ACC112 (cell line): ENCODE results near the gene HOXA13.

ENCODE experiments used
- H2AFZ ChIP-seq: fragments of 200-600 bp; sonication (generic); one replicate; pipeline ENCODE4 v1.6.0; 2017; ENCODE audit warnings: antibody characterized with exemption, low read length; ENCODE audit not compliant: unreplicated experiment
- H3K27ac ChIP-seq: fragments of 200-600 bp; sonication (generic); 2 replicates; pipeline ENCODE4 v1.5.1; 2014; ENCODE audit warnings: low read depth, mild to moderate bottlenecking, antibody characterized with exemption, low read length, moderate library complexity
- H3K27me3 ChIP-seq: fragments of 200-600 bp; sonication (generic); 2 replicates; pipeline ENCODE4 v1.6.1; 2014; ENCODE audit warnings: mild to moderate bottlenecking, antibody characterized with exemption, low read length, moderate library complexity, mixed read lengths; ENCODE audit not compliant: insufficient read depth
- H3K36me3 ChIP-seq: fragments of 200-600 bp; sonication (generic); 2 replicates; pipeline ENCODE4 v1.6.1; 2016; ENCODE audit warnings: mild to moderate bottlenecking, antibody characterized with exemption, low read length, moderate library complexity, mixed read lengths; ENCODE audit not compliant: insufficient read depth
- H3K4me1 ChIP-seq: fragments of 200-600 bp; sonication (generic); one replicate; pipeline ENCODE4 v1.6.1; 2016; ENCODE audit warnings: low read length, mixed read lengths; ENCODE audit not compliant: insufficient read depth, unreplicated experiment, control insufficient read depth
- H3K4me3 ChIP-seq: fragments of 200-600 bp; sonication (generic); 2 replicates; pipeline ENCODE4 v1.5.1; 2014; ENCODE audit warnings: mild to moderate bottlenecking, low read depth, low read length
- H3K79me2 ChIP-seq: fragments of 200-600 bp; sonication (generic); one replicate; pipeline ENCODE4 v1.6.0; 2016; ENCODE audit warnings: low read length; ENCODE audit not compliant: control insufficient read depth, unreplicated experiment, insufficient read depth

Gene HOXA13

DNA sequence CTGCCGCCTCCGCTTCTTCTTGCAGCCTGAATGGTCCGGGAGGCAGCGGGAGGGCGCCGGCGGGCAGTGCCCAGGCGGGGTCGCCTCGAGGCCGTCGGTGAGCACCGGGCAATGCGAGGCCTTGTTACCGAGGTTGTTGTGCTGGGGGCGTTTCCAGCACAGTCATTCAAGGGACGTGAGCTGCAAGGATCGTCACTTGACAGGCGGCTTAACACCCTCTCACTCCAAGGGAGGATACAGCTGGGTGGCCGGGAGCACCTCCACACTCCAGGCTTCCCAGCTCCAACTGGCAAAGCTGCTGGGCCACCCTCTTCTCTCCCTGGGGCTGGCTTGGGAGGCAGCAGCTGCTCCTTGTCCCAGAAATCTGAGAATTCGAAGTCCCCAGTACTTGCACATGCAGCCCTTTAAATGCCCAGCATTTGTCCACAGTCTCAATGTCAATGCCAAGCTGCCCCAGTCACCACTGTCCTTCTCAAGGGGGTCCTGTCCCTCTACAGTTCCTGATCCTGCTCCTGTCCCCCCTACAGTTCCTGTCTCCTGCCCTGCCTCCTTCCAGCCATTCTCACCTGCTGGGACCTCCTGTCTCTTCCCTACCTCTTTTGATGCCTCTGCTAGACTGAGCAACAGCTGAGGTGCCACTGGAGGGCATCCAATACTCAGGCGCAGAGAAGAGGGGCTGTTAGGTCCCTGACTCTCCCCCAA is 10.4 kb downstream of the HOXA13 start:
- Histone ChIP-seq H2AFZ (no peak overlapping the region), H3K27ac (no peak overlapping the region), H3K4me1 (no peaks in the 10 kb centered on the region), H3K36me3 (no peaks in the 10 kb centered on the region), H3K79me2 (no peaks in the 10 kb centered on the region), H3K27me3 (peaks cover 100% of the 10 kb centered on the region), H3K4me3 (no peak overlapping the region)

DNA sequence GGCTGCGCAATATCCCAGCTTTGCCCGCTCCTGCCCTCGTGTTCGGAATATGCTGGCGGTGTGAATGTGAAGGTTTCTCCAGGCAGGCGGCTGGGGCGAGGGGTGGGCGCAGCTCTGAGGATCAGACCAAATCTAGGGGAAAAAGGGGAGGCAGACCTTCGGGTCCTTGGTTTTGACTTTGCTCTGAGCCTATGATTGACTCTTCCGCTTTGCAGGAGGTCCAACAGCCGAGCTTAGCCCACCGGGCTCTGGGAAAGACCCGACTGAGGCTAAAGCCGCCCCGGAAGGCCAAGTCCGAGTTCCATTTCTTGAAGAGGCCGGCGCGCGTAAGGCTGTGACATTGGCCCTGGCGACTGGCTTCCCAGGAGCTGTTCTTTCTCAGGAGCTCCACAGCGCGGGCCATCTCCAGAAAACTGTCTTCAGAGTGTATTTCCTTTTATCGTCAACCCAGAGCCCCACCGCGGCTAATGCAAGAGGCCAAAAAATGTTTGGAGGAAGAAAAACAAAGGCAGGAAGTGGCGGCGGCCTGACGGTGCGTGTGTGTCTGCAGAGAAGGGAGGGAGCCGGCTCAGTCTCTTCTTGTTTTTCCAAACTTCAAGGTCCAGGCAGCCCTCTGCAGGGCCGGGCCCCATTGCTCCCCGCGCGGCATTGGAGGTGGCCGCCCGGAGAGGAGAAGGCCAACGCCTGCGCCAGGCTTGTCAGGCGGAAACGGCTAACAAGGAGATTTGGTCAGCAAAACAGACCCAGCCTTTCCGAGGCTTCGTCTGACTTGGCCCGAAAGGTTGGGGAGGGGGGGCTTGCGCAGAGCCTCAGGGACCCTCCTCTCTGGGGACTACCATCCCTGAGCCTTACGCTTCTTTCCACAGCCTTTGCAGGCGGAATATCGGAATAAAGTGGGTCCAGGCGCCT is 11.3 kb downstream of the HOXA13 start:
- Histone ChIP-seq H3K4me3 (no peak overlapping the region), H3K79me2 (no peaks in the 10 kb centered on the region), H3K36me3 (no peaks in the 10 kb centered on the region), H2AFZ (no peak overlapping the region), H3K4me1 (no peaks in the 10 kb centered on the region), H3K27ac (no peak overlapping the region), H3K27me3 (peaks cover 98% of the 10 kb centered on the region)

DNA sequence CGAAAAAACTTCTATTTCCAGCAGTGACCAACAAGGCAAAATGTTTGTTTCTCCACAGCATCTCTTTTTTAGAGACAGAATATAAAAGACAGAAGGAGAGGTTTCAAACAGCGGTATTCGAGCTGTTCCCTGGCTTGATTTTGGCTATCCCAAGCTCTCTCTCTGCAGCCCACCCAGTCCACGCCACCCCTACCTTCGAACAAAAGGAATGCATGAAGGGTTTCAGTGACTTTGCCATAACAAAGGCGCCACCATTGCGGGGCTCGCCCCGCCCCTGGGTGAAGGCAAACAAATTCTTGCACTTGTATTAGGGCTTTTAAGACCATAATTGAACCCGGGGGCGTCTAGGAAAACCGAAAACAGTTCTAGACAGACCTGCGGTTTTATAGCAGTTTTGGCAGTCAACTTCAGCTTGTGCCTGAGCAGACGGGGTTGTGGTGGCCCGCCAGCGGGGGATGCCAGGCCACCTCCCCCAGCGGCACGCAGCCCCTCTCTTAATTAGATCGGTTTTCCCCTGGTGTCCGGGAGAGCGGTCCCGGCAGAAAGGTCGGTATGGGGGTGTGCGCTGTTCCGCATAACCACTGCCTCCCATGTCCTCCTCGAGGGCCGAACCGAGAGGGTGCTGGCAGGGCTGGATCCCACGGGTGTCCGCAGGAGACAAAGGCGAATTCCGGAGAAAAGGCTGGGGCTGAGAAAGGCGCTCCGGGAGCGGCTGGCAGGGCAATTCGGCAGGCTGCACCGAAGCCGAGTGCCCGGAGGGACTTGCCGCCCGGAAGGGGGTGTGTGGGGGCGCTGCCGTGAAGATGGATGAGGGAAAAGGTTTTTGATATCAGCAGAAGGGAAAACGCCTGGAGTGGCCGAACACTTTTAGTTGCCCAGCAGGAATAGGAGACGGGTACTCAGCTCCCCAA is 12.2 kb downstream of the HOXA13 start:
- Histone ChIP-seq H3K27ac (no peak overlapping the region), H3K27me3 (peaks cover 98% of the 10 kb centered on the region), H3K4me1 (no peaks in the 10 kb centered on the region)

DNA sequence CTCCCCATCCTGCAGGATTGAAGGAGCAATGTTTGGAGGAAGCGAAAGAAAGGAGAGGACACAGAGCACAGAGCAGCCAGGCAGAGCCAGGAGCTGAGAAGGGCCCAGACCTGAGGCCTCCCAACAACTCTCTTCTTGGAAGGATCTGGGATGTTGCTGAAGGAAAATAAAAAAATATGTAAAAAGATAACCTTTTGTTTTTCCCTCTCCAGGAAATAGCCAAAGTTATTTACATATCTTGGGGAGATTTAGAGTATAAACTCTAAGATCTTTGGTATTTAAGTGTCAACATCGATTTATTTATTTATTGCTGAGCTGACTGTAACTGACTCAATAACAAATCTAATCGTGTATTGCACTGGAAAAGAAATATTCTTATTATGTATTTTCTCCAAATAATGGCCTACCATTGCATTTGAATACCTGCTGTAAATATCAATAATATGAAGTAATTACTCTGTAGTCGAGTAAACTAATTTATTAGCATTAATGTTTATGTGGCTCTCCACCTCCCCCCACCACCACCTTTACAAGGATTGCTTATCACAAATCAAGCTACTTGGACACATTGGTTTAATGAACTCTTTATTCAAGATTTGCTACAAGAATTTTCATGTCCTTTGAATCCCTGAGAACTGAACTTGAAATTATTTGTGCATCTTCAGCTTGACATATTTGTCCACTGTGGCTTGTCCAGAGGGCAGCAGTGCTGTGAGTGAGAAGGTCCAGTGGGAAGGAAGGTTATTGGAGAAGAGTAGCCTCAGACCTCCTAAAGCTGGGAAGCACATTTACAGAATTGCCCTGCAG is 13.0 kb downstream of the HOXA13 start:
- H2AFZ ChIP-seq = no peak overlapping the region
- H3K36me3 ChIP-seq = no peaks in the 10 kb centered on the region
- peaks cover 98% of the 10 kb centered on the region for H3K27me3 ChIP-seq
- no peaks in the 10 kb centered on the region for H3K4me1 ChIP-seq
- no peak overlapping the region for H3K27ac ChIP-seq
- H3K79me2 ChIP-seq = no peaks in the 10 kb centered on the region
- H3K4me3 ChIP-seq = no peak overlapping the region

More for the DNA sequence above, 12.2 kb downstream of the HOXA13 start:
- no peaks in the 10 kb centered on the region for H3K36me3 ChIP-seq
- H3K79me2 ChIP-seq = no peaks in the 10 kb centered on the region
- H2AFZ ChIP-seq = no peak overlapping the region
- H3K4me3 ChIP-seq = no peak overlapping the region

DNA sequence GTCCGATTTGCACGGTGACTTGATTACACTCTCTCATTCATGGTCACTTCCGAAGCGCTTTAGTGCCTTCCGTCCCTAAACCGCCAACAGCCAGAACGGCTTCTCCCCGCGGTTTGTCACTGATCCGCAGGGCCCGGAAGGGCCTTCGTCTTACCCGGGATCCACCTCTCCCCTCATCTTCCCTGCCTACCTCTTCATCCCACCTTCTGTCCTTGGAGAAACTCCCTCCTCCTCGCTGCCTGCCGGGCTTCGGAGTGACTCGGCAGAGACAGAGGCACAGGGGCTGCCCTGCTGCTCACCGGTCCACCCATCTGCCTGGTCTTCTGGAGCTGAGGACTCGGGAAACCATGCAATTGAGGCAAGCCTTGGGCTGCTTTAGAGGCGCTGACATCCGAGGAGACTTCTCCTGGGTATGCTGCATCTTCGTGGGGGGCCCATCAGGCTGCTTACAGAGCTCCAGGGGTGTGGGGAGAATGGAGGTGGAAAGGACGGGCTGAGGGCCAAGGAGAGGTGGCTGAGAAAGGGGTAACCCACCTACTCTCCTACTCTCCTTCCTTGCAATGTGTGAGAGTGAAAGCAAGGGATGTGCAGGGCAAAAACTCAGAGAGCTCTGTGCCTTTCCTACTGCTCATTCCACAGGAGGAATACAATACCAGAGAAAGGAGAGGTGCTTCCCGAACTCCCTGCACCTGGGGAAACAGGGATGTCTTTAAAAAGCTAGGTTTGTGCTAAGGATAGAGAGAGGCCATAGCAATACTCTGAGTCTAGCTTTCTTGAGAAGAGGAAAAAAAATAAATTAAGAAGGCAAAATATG is 13.8 kb downstream of the HOXA13 start:
- H3K27ac ChIP-seq = no peak overlapping the region
- no peaks in the 10 kb centered on the region for H3K36me3 ChIP-seq
- no peak overlapping the region for H3K4me3 ChIP-seq
- no peaks in the 10 kb centered on the region for H3K4me1 ChIP-seq
- peaks cover 93% of the 10 kb centered on the region for H3K27me3 ChIP-seq
- H3K79me2 ChIP-seq = no peaks in the 10 kb centered on the region
- no peak overlapping the region for H2AFZ ChIP-seq

DNA sequence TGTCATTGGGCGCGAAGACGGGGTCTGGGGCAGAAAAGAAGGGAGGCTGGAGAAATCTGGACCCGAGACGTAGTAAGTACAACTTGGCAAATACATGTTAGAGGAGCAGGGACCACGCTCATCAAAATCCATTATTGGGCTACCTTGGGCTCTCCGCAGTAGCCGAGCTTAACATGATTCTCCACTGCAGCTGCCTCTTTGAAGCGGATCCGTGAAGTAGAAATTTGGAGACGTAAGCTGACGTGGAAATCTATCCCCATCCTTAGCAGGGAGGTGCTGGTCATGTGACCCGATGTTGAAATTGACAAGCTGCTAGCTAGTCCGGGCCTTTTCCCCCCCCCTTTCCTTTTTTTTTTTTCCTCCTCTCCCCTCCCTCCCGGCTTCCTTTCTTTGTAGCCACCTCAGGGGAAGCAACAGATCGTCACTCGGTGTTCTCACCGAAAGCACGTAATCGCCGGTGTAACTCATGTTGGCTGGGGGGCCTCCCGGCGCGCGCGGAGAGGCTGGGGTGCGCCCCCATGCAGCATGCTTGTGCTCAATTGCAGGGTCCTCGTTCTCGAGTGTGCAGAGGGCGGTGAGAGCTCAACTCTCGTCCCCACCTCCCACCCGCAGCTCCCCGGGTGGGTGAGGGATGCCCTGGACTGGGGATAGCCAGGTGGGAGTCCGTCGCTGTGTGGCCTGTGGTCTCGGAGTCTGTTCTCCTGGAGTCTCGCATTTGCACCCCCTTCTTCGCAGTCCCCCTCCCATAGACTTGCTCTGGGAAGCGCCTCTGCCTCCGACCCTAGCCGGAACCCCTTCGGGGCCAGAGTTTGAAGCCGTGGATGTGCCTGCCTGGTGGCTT is 14.7 kb downstream of the HOXA13 start, which contains the start of gene HOXA11:
Gene HOXA11, minus strand, starts transcription at position 220 of the 841 bp plus-strand sequence. Its CDS starts 88 bp downstream, at position 132.
- peaks cover 91% of the 10 kb centered on the region for H3K27me3 ChIP-seq
- H2AFZ ChIP-seq = peak within 1 kb of the TSS; percentile 84
- no peaks in the 10 kb centered on the region for H3K4me1 ChIP-seq
- no peaks in the 10 kb centered on the region for H3K36me3 ChIP-seq
- no peak within 1 kb of the TSS for H3K27ac ChIP-seq
- H3K79me2 ChIP-seq = no peaks in the 10 kb centered on the region
- peak within 1 kb of the TSS; percentile 78 for H3K4me3 ChIP-seq

DNA sequence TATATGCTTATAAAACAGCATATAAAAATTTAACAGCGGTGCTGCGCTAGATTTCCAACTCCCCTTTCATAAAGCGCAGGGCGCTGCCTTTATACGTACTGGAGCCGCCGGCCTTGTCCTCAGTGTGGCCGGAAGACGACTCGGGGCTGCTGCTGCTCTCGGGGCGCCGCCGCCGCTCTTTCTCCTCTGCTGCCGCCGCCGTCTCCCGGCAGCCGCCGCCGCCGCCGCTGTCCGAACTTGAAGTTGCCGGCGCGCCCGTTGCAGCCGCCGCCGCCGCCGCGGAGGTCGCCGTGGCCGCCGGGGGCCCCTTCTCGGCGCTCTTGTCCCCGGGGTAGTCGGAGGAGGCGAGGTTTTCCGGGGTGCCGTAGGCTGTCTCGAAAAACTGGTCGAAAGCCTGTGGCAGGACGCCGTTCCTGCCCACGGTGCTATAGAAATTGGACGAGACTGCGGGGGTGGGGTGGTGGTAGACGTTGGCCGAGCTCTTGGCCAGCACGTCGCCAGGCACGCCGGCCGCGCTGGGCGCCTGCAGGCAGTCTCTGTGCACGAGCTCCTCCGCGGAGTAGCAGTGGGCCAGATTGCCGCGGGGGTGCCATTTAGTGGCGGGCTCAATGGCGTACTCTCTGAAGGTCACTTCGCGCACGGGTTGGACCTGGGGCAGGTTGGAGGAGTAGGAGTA is 15.4 kb downstream of the HOXA13 start:
- Histone ChIP-seq H2AFZ (peak overlapping the region; percentile 84), H3K36me3 (no peaks in the 10 kb centered on the region), H3K4me1 (peaks cover 2% of the 10 kb centered on the region), H3K27me3 (peaks cover 90% of the 10 kb centered on the region), H3K4me3 (peak overlapping the region; percentile 78), H3K79me2 (no peaks in the 10 kb centered on the region), H3K27ac (no peak overlapping the region)

DNA sequence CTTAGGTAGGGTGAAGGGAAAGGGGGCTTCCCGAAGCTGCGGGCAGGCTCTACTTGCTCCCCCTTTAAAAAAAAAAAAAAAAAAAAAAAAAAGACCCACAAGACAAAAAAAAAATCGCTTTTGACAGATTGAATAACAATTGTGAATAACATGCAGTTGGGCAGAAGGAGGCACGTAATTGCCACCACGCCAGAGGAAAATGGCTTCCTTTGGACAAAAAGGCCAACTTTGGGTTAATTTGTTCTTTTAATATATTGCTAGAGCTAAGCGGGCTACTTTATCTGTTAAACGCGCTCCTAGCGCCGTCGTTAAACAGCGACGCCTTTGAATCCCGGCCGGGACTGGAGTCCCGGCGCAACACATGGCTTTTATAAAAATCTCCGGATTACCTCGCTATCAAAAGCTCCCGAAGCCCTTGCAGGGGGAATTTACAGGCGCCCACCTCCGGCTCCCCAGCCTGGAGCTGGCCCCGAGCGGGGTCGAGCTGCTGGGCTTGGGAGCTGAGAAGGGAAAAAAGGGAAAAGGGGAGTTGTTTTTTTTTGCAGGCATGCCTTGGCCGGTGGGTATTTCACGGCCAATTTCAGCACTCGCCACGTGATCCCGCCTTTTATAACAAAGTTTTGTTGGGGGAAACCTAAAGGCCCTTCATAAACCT is 16.1 kb downstream of the HOXA13 start:
- Histone ChIP-seq H2AFZ (peak overlapping the region; percentile 84), H3K4me1 (peaks cover 3% of the 10 kb centered on the region), H3K79me2 (no peaks in the 10 kb centered on the region), H3K36me3 (no peaks in the 10 kb centered on the region), H3K4me3 (peak overlapping the region; percentile 78), H3K27ac (no peak overlapping the region), H3K27me3 (peaks cover 90% of the 10 kb centered on the region)
